ENCODE data around the gene ETF1.

- peak; percentile 90 to 98 (median 94) for TF ChIP-seq CTCF (IDR thresholded peaks at IDR 0.05)
- peak in 1 of 2 donors; percentile 83 for TF ChIP-seq POLR2A (IDR thresholded peaks at IDR 0.05)
Observed at GRCh38 chr5:138464008-138464387, 79.0 kb downstream of the ETF1 start.
